GM12873 (cell line): Measurements from ENCODE around the gene EDIL3.

Source experiments
- CTCF ChIP-seq: IDR thresholded peaks from 2 replicates; pipeline ENCODE4 v1.5.1; 2012; ENCODE audit warnings: low read depth, mild to moderate bottlenecking, moderate library complexity, low read length, control low read depth; ENCODE audit not compliant: insufficient read depth; ENCODE audit errors: missing control alignments

EDIL3 gene

GRCh38 chr5:84119252-84119651 is 265.4 kb downstream of the EDIL3 start:
- no peak for TF ChIP-seq CTCF

GRCh38 chr5:84118551-84118950 is 266.1 kb downstream of the EDIL3 start:
- no peak for TF ChIP-seq CTCF

- no peak for TF ChIP-seq CTCF
Measured at GRCh38 chr5:84115727-84116126, 269.0 kb downstream of the EDIL3 start.

- TF ChIP-seq CTCF = no peak
Measured at GRCh38 chr5:84113246-84114105, 271.2 kb downstream of the EDIL3 start.

GRCh38 chr5:84092738-84093137 is 291.9 kb downstream of the EDIL3 start:
- TF ChIP-seq CTCF = no peak

GRCh38 chr5:84091127-84091799 is 293.4 kb downstream of the EDIL3 start:
- no peak for TF ChIP-seq CTCF

- TF ChIP-seq CTCF = peak; percentile 22
Measured at GRCh38 chr5:84088996-84089395, 295.7 kb downstream of the EDIL3 start.
